Measurements from ENCODE around the gene TCF15.

Gene TCF15

DNA sequence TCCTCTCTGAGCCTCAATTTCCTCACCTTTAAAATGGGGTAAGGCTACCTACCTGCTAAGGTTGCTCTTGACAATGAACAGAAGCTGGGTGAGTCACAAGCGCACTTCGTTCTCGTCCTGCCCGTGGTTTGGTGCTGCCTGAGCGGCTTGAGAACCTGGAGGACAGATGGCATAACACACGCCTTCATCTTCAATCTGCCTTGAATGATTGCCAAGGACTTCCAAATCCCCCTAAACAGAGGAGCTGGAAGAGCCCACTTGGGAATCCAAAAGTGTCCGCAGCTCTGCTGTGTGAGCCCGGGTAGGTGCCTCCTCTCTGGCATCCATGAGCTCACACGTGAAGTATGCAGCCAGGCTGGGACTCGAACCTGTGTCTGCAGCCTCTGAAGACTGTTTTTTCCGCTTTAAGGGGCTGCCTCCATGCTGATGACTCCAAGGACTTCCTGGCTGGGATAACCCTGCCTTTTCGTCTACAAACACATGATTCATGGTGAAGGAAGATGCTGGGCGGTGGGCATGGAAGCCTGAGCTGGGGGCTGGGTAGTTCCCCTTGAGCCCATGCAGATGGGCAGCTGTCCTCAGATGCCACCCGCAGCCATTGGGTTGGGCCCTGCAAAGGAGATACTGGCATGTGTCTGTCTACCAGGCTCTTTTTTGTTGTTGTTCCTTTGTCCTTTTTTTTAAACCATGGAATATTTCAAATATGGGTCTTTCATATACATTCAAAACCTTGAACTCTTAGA, 41.3 kb downstream of the TCF15 start:
- H3K36me3 Mint-ChIP-seq (ENCODE audit: low read depth), result no peaks in the 10 kb centered on the region
- DNase-seq (no peak), ATAC-seq (no peak)
- peaks cover 3% of the 10 kb centered on the region for H3K4me1 Mint-ChIP-seq
- no peak overlapping the region for H3K4me3 Mint-ChIP-seq
- H3K27me3 Mint-ChIP-seq, result peaks cover 35% of the 10 kb centered on the region
- no peak overlapping the region for H3K27ac Mint-ChIP-seq
- H3K9me3 Mint-ChIP-seq, result no peaks in the 10 kb centered on the region

DNA sequence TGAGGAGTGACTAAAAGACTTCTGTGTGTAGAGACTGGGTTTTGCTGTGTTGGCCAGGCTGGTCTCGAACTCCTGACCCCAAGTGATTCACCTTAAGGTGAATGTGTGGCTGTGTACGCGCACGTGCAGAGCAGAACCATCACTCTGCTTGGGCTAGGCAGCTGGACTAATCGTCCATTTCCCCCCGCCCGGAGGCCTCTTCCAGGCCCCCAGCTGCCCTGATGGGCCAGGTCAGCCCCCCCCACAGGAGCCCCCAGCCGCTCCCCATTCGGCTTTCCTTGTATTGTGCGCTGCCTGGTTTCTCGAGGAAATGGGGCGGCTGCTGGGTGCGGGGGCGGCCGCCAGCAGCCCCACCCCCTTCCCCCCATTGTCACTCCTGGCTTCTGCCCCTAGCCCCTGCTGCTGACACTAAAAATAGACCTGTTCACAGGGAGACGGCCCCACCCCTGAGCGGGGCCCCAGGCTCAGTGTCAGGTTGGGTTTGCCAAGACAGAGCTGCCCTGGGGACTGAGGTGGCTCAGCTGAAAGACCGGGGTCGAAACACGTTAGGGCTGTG, 41.9 kb downstream of the TCF15 start:
- Mint-ChIP-seq H3K4me1 (peaks cover 3% of the 10 kb centered on the region), H3K36me3 (ENCODE audit: low read depth) (no peaks in the 10 kb centered on the region), H3K27me3 (peaks cover 28% of the 10 kb centered on the region), H3K4me3 (no peak overlapping the region), H3K27ac (no peak overlapping the region), H3K9me3 (no peaks in the 10 kb centered on the region)
- ATAC-seq, result no peak
- no peak for DNase-seq

DNA sequence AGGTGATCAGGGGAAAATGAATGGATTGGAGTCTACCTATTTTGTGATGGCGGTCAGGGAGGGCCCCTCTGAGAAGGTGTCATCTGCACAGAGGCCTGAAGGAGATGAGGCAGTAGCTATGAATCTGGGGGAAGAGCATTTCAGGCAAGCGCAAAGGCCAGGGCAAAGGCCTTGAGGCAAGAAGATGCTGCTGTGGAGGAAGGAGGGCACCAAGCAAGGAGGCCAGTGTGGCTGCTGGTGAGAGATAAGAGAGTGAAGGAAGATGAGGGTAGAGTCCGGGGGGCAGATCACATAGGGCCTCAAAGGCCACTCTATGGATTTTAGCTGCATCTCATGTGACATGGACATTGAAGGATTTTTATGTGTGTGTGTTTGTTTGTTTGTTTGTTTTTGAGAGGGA, 45.9 kb downstream of the TCF15 start:
- Mint-ChIP-seq H3K4me3 (no peak overlapping the region), H3K27ac (no peak overlapping the region), H3K9me3 (no peaks in the 10 kb centered on the region), H3K36me3 (ENCODE audit: low read depth) (no peaks in the 10 kb centered on the region), H3K27me3 (peaks cover 21% of the 10 kb centered on the region), H3K4me1 (peaks cover 3% of the 10 kb centered on the region)
- DNase-seq (no peak), ATAC-seq (no peak)

DNA sequence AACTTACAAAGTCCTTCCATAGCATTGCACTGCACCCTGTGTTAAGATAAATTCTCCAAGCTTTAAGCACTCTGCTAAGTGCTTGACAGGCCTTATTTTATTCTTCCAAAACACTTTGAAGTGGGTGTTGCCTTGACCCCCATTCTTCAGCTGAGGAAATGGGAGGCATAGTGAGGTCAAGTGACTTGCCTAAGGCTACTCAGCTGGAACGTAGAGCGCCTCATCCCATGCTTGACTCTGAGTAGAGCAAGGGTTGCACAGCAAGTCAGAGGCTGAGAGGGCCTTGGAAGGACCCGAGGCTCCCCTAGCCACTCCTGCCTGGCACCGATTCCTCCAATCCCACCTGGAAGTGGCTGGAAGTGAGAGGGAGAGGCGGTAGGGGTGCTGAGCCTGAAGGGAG, 46.9 kb downstream of the TCF15 start:
- H3K27me3 Mint-ChIP-seq, result peaks cover 16% of the 10 kb centered on the region
- no peaks in the 10 kb centered on the region for H3K4me1 Mint-ChIP-seq
- no peak for DNase-seq
- no peak overlapping the region for H3K27ac Mint-ChIP-seq
- no peaks in the 10 kb centered on the region for H3K9me3 Mint-ChIP-seq
- no peaks in the 10 kb centered on the region for H3K36me3 Mint-ChIP-seq (ENCODE audit: low read depth)
- H3K4me3 Mint-ChIP-seq, result no peak overlapping the region
- no peak for ATAC-seq

DNA sequence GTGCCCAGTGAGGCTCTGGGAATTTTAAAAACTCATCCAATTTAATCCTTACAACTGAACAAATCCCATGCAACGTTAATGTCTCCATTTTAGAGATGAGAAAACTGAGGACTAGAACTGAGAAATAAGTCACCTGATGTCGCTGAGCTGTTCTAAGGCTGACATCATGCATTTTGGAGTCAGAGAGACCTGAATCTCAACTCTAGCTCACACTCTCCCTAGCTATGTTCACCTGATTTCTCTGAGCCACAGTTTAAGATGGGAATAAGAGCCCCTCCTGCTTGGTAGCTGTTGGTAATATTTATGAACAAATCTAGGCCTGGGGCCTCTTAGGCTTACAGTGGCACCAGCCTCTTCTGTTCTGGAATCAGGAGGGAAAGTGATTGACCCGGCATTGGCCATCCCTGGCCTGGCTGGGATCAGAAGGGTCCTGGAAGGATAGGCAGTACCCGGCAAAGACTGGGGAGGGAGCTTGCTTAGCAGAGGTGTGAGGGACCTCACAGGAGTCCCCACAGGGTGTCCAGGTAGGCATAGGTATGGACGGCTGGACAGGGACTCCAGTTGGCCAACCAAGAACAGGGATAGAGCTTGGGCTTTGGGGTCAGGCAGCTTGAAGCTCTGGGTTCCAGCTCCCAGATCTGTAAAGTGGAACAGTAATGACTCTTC, 47.7 kb downstream of the TCF15 start:
- DNase-seq, result no peak
- no peak overlapping the region for H3K4me3 Mint-ChIP-seq

DNA sequence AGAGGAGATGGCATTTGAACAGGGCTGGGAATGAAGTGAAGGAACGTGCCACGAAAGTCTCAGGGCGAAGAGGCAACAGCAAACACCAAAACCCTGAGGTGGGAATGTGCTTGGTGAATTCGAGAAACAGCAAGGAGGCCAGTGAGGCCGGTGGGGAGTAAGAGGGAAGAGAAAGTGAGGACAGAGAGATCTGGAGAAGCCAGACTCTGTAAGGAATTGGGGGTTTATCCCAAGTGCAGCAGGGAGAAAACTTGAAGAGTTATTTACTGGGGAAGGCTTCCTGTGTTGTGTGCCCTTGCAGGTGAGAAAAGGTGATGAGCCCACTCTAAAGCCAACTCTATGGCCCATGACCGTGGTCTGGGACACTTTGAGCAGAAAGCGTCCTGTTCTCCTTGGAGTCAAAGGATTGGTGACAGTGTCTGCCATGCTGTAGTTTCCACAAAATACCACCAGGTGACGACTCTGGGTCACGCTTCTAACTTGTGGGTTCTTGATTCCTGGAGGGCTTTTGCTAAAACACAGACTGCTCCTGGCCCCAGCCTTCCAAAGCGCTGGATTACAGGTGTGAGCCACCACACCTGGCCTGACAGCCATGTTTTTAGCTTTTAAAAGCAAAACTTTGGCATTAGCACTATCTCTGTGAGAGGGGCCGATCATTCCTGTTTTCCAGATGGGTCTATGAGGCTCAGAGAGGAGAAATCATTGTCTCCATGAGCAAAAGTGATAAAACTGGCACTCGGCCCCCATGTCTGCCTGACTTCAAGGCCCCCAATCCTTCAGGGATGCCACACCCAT, 48.5 kb downstream of the TCF15 start:
- no peak overlapping the region for H3K27ac Mint-ChIP-seq
- peak; percentile 50 for DNase-seq
- H3K4me3 Mint-ChIP-seq, result no peak overlapping the region
- H3K36me3 Mint-ChIP-seq (ENCODE audit: low read depth), result no peaks in the 10 kb centered on the region
- peak; percentile 58 for ATAC-seq
- H3K27me3 Mint-ChIP-seq, result peaks cover 9% of the 10 kb centered on the region
- no peaks in the 10 kb centered on the region for H3K9me3 Mint-ChIP-seq
- no peaks in the 10 kb centered on the region for H3K4me1 Mint-ChIP-seq

More for the DNA sequence above, 47.7 kb downstream of the TCF15 start:
- ATAC-seq, result no peak
- no peaks in the 10 kb centered on the region for H3K36me3 Mint-ChIP-seq (ENCODE audit: low read depth)
- H3K4me1 Mint-ChIP-seq, result no peaks in the 10 kb centered on the region
- peaks cover 15% of the 10 kb centered on the region for H3K27me3 Mint-ChIP-seq
- no peak overlapping the region for H3K27ac Mint-ChIP-seq
- no peaks in the 10 kb centered on the region for H3K9me3 Mint-ChIP-seq

DNA sequence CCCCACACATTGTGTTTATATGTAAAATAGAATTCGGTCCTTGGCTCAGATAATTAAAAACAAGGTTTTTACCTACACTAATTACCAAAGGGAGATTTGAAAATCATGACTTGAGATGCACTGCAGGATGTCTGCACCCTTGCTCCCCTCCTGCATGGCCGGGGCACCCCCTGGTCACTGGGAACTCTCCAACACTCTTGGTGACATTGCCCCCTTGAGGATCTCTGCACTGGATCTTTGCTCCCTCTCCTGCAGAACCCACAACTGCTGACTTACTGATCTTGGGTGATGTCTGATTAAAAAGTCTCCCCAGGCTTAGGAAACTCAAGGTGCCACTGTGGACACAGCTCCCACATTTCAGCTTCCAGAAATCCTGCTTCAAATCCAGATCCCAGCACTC, 49.4 kb downstream of the TCF15 start:
- H3K36me3 Mint-ChIP-seq (ENCODE audit: low read depth), result no peaks in the 10 kb centered on the region
- no peak overlapping the region for H3K4me3 Mint-ChIP-seq
- no peak for DNase-seq
- H3K27ac Mint-ChIP-seq, result no peak overlapping the region
- no peaks in the 10 kb centered on the region for H3K9me3 Mint-ChIP-seq
- peaks cover 10% of the 10 kb centered on the region for H3K27me3 Mint-ChIP-seq
- no peaks in the 10 kb centered on the region for H3K4me1 Mint-ChIP-seq
- ATAC-seq, result no peak

DNA sequence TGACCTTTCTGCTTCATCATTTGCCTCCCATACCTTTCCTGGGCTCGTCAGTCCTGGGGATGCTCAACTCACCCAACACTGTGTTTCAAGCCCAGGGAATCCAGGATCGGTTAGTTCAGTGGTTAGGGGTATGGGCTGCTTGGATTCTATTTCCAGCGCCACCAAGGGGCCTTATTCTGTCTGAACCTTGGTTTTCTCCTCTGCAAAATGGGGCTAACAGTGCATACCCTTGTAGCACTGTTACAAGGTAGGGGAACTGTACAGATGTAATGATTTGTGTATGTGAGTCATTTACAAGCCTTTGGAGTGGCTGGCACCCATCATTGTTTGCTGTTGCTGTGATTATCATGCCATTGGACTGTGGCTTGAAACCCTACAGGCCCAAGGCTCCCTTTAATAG, 52.0 kb downstream of the TCF15 start:
- Mint-ChIP-seq H3K4me1 (peaks cover 5% of the 10 kb centered on the region), H3K27me3 (peaks cover 29% of the 10 kb centered on the region), H3K9me3 (no peaks in the 10 kb centered on the region), H3K36me3 (ENCODE audit: low read depth) (no peaks in the 10 kb centered on the region), H3K27ac (no peak overlapping the region), H3K4me3 (no peak overlapping the region)
- no peak for DNase-seq
- no peak for ATAC-seq

DNA sequence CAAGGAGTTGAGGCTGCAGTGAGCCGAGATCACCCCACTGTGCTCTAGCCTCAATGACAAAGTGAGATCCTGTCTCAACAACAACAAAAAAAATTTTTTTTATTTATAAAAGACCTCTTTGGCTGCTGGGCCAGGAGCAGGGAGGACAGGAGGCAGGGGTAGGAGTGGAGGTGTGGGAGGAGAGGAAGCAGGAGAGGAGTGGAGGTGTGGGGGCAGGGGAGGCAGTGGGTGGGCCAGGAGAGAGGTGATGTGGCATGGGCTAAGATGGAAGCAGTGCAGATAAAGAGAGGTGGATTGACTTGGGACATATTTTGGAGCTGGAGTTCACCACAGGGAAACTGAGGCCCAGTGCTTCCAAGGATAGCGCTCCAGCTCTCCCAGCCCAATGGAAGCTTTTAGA, 53.1 kb downstream of the TCF15 start:
- peaks cover 33% of the 10 kb centered on the region for H3K27me3 Mint-ChIP-seq
- ATAC-seq (no peak), DNase-seq (no peak)
- peaks cover 6% of the 10 kb centered on the region for H3K4me1 Mint-ChIP-seq
- H3K9me3 Mint-ChIP-seq, result no peaks in the 10 kb centered on the region
- no peak overlapping the region for H3K27ac Mint-ChIP-seq
- no peak overlapping the region for H3K4me3 Mint-ChIP-seq
- H3K36me3 Mint-ChIP-seq (ENCODE audit: low read depth), result no peaks in the 10 kb centered on the region

DNA sequence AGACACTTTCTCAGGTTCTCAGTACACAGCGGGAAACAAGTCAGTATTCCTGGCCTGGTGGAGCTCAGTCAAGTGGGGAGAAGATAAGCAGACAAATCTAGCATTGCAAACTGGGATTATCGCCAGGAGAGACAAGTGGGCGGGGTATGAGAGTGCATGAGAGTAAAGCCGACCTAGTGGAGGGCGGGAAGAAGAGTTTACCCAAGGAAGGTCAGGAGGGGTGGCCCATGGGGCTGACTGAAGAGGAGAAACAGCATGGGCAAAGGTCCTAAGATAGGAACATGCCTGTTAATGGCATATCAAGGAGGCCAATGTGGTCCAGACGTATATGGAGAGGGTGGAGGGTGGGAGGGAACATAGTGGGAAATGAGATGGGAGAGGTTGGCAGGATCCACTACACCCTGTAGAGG, 54.1 kb downstream of the TCF15 start:
- no peak overlapping the region for H3K27ac Mint-ChIP-seq
- no peaks in the 10 kb centered on the region for H3K9me3 Mint-ChIP-seq

More for the DNA sequence above, 54.1 kb downstream of the TCF15 start:
- Mint-ChIP-seq H3K36me3 (ENCODE audit: low read depth) (no peaks in the 10 kb centered on the region), H3K27me3 (peaks cover 36% of the 10 kb centered on the region), H3K4me3 (no peak overlapping the region), H3K4me1 (peaks cover 6% of the 10 kb centered on the region)
- no peak for DNase-seq
- no peak for ATAC-seq

All from activated naive CD8-positive, alpha-beta T cell treated with anti-CD3 and anti-CD28 coated beads, Interleukin-2, amount 50 U/mL, for 24 hours (primary cell).